ENCODE results near the gene THSD7A. TPM values are rescaled to one million over a fixed set of nuclear protein-coding genes. Genes with fewer than 3 reads are reported as not detected.
A peak's percentile ranks its signal among the peaks of the same experiment; 100 is the strongest.

The THSD7A gene
- total RNA-seq, 1 experiment from 2014 or later: not detected

DNA sequence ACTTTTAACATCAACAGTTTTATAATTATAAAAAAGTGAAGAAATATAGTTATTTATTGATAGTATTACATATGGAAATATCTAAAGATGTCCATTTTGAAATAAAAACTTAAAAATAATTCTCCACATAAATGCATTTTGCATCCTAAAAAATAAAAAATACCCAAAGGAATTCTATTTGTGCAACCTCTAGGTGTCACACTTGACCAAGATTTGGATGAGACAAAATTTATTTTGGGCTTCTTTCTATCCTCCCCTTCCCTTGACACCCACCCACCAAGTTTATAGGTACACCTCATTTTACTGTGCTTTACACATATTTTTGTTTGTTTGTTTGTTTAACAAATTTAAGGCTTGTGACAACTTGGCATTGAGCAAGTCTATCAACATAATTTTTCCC, 3.3 kb upstream of the THSD7A start:
- Mint-ChIP-seq H3K36me3 (ENCODE audit: insufficient read depth, unreplicated experiment) (no peaks in the 10 kb centered on the region), H3K4me1 (ENCODE audit: insufficient read depth, unreplicated experiment) (no peaks in the 10 kb centered on the region), H3K4me3 (ENCODE audit: unreplicated experiment) (no peak overlapping the region), H3K27ac (ENCODE audit: low read depth, unreplicated experiment) (no peak overlapping the region), H3K27me3 (ENCODE audit: insufficient read depth, unreplicated experiment) (peaks cover 13% of the 10 kb centered on the region), H3K9me3 (ENCODE audit: unreplicated experiment) (no peaks in the 10 kb centered on the region)
- CTCF ChIA-PET: interaction anchor here (0.9 to 1.5 kb wide), 5 partner anchors 21 to 655 kb away, joined by 3 to 8 read pairs (median 4); no protein-coding TSS in a partner anchor
- intact Hi-C loops (cut with micrococcal nuclease): loop anchor here (1.0 to 10.0 kb wide), 4 partner anchors 232 to 662 kb away; no protein-coding TSS in a partner anchor
- TF ChIP-seq, protein P1, sequence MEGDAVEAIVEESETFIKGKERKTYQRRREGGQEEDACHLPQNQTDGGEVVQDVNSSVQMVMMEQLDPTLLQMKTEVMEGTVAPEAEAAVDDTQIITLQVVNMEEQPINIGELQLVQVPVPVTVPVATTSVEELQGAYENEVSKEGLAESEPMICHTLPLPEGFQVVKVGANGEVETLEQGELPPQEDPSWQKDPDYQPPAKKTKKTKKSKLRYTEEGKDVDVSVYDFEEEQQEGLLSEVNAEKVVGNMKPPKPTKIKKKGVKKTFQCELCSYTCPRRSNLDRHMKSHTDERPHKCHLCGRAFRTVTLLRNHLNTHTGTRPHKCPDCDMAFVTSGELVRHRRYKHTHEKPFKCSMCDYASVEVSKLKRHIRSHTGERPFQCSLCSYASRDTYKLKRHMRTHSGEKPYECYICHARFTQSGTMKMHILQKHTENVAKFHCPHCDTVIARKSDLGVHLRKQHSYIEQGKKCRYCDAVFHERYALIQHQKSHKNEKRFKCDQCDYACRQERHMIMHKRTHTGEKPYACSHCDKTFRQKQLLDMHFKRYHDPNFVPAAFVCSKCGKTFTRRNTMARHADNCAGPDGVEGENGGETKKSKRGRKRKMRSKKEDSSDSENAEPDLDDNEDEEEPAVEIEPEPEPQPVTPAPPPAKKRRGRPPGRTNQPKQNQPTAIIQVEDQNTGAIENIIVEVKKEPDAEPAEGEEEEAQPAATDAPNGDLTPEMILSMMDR (IDR thresholded peaks at IDR 0.05; ENCODE audit: unreplicated experiment): peak; percentile 60
- POLR2A ChIA-PET: no interaction called here
- DNase-seq (ENCODE audit: unreplicated experiment): peak; percentile 4
- BruUV-seq (replicated peaks): no TSS peak

DNA sequence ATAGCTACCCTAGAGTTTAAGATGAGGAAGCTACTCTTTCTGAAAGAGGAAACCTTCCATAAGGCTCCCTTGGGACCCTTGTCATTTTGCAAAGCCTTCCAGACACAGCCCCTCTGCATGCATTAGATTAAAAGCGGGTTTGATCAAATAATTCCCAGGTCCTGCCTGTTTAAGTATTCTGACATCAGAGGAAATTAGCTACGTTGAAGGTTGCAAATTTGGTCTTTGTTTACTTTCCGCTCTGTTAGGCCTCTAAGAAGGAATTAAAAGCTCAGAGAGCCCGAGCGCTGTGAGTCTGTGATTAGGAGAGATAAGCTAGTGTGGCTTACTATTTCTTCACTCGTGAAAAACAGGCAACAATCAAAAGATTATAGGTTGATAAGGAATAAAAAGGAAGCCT, 1.4 kb upstream of the THSD7A start:
- intact Hi-C loops (cut with micrococcal nuclease): loop anchor here (10.0 kb wide), 1 partner anchor 459 kb away; no protein-coding TSS in a partner anchor

DNA sequence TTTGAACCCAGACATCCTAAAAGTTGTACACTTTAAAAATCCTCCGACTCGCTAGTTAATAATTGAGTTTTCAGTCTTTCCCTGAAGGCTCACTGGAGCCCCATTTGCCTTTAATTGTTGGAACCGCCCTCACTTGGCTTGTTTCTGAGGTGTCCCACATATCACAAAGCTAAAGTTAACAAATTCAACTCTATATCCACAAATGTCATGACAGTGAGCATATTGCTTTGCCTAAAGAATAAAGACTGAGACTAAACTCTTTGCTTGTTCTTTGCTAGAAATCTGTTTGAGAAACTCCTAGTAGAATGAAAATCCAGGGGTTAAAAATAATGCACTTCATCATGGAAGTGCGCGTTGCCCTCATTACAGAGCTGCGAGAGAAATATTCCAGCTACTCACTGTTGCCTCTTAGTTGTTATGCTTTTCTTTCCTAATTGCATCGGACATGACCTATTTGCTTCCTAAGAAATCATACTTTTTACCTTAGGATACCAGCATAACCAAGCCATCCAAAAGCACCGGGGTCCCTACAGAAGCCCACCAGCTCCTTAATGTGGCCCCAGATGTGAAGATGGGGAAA, 752 bp downstream of the THSD7A start:
- intact Hi-C loops (cut with micrococcal nuclease): loop anchor here (10.0 kb wide), 1 partner anchor 456 kb away; no protein-coding TSS in a partner anchor
- BruUV-seq (replicated peaks): no TSS peak
- ChIA-PET CTCF (interaction anchor here (0.6 to 1.3 kb wide), 15 partner anchors 9 to 1243 kb away, joined by 3 to 8 read pairs (median 3); no protein-coding TSS in a partner anchor), POLR2A (interaction anchor here (0.9 to 1.6 kb wide), 4 partner anchors 14 to 379 kb away, joined by 3 to 7 read pairs (median 4); partner anchors contain the start of gene TMEM106B)
- no peaks in the 10 kb centered on the region for H3K36me3 Mint-ChIP-seq (ENCODE audit: insufficient read depth, unreplicated experiment)
- no peaks in the 10 kb centered on the region for H3K9me3 Mint-ChIP-seq (ENCODE audit: unreplicated experiment)
- peaks cover 46% of the 10 kb centered on the region for H3K27me3 Mint-ChIP-seq (ENCODE audit: insufficient read depth, unreplicated experiment)
- TF ChIP-seq, protein P1 (IDR thresholded peaks at IDR 0.05; ENCODE audit: unreplicated experiment): no peak
- no peak overlapping the region for H3K27ac Mint-ChIP-seq (ENCODE audit: low read depth, unreplicated experiment)
- H3K4me1 Mint-ChIP-seq (ENCODE audit: insufficient read depth, unreplicated experiment): no peaks in the 10 kb centered on the region
- DNase-seq (ENCODE audit: unreplicated experiment): peak; percentile 4
- peak overlapping the region; percentile 68 for H3K4me3 Mint-ChIP-seq (ENCODE audit: unreplicated experiment)

More for the DNA sequence above, 1.4 kb upstream of the THSD7A start:
- DNase-seq (ENCODE audit: unreplicated experiment): no peak
- Mint-ChIP-seq H3K36me3 (ENCODE audit: insufficient read depth, unreplicated experiment) (no peaks in the 10 kb centered on the region), H3K27me3 (ENCODE audit: insufficient read depth, unreplicated experiment) (peaks cover 32% of the 10 kb centered on the region), H3K27ac (ENCODE audit: low read depth, unreplicated experiment) (no peak overlapping the region), H3K4me1 (ENCODE audit: insufficient read depth, unreplicated experiment) (no peaks in the 10 kb centered on the region), H3K9me3 (ENCODE audit: unreplicated experiment) (no peaks in the 10 kb centered on the region), H3K4me3 (ENCODE audit: unreplicated experiment) (no peak overlapping the region)
- BruUV-seq (replicated peaks): no TSS peak
- TF ChIP-seq, protein P1 (IDR thresholded peaks at IDR 0.05; ENCODE audit: unreplicated experiment): no peak
- POLR2A ChIA-PET: interaction anchor here (1.2 kb wide), 1 partner anchor 406 kb away, joined by 5 read pairs; no protein-coding TSS in a partner anchor
- CTCF ChIA-PET: interaction anchor here (0.7 to 1.7 kb wide), 16 partner anchors 11 to 661 kb away, joined by 3 to 12 read pairs (median 3); no protein-coding TSS in a partner anchor

DNA sequence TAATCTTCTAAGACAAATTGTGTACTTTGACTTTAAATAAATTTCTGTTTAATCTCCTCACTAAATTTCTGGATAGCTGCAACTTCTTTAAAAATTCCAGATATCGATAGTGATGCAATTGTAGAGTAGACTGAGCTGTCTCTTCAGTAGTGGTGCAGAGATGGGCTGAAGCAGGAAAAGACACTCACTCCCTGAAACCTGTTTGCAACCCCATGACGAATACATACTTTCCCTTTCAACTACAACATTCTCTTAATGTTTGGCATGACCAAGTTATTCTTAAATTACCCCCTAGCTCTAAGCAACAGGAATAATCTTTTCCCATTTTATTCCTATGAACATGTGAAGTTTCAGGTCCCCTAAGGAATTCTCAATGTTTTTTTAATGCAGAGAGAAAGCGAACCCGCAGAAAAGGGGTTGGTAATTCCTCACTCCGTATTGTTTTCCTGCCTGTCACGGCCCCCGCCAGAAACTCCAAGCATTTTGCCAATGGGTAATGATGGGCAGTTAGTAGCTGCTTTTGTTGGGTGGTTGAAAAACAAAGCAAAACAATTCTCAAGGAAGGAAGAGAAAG, 1.3 kb downstream of the THSD7A start:
- no peaks in the 10 kb centered on the region for H3K9me3 Mint-ChIP-seq (ENCODE audit: unreplicated experiment)
- TF ChIP-seq, protein P1 (IDR thresholded peaks at IDR 0.05; ENCODE audit: unreplicated experiment): no peak
- H3K4me3 Mint-ChIP-seq (ENCODE audit: unreplicated experiment): peak overlapping the region; percentile 68
- no peak overlapping the region for H3K27ac Mint-ChIP-seq (ENCODE audit: low read depth, unreplicated experiment)
- H3K36me3 Mint-ChIP-seq (ENCODE audit: insufficient read depth, unreplicated experiment): no peaks in the 10 kb centered on the region
- H3K4me1 Mint-ChIP-seq (ENCODE audit: insufficient read depth, unreplicated experiment): no peaks in the 10 kb centered on the region
- CTCF ChIA-PET: interaction anchor here (0.6 to 1.3 kb wide), 11 partner anchors 10 to 657 kb away, joined by 3 to 6 read pairs (median 3); no protein-coding TSS in a partner anchor
- intact Hi-C loops (cut with micrococcal nuclease): loop anchor here (10.0 kb wide), 1 partner anchor 456 kb away; no protein-coding TSS in a partner anchor
- DNase-seq (ENCODE audit: unreplicated experiment): no peak
- peaks cover 46% of the 10 kb centered on the region for H3K27me3 Mint-ChIP-seq (ENCODE audit: insufficient read depth, unreplicated experiment)
- BruUV-seq (replicated peaks): no TSS peak
- POLR2A ChIA-PET: interaction anchor here (0.9 to 1.6 kb wide), 4 partner anchors 15 to 380 kb away, joined by 3 to 7 read pairs (median 4); partner anchors contain the start of gene TMEM106B

Measured in MCF 10A (cell line).